ENCODE data around the gene CAMTA2.

DNA sequence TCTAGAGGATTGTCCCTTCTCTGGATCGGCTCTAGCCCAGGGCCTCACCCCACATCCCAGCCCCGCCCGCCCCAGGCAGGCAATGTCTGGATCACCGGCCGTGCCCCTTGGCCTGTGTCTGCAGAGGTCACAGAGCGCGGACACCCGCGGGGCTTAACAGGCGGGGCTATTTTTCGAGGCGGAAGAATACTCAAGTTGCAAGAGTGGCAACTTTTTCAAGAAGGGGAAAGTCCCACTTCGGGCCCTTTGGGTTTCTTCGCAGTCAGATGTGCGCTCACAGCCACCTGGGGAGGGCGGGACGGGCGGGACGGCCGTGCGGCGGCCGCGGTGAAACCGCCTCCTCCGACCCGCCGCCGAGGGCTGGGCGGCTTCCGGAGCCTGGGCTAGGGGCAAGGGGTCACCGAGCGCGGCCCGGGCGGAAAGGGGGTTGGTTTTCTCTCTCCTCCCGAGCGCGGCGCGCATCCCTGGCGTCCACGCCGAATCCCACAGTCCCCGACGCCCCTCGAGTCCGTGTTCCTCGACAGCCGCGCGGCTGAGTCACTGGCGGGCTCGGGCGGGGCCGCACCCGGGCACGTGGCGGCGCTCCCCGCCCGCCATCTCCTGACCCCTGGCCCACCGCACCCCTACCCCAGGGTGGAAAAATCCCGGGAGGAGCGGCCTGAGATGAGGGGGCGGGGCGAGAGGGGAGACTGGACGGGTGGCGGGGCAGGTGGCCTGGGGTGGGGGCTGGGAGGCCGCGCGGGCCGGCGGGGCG, 38.0 kb downstream of the CAMTA2 start:
- TF ChIP-seq, protein P1, sequence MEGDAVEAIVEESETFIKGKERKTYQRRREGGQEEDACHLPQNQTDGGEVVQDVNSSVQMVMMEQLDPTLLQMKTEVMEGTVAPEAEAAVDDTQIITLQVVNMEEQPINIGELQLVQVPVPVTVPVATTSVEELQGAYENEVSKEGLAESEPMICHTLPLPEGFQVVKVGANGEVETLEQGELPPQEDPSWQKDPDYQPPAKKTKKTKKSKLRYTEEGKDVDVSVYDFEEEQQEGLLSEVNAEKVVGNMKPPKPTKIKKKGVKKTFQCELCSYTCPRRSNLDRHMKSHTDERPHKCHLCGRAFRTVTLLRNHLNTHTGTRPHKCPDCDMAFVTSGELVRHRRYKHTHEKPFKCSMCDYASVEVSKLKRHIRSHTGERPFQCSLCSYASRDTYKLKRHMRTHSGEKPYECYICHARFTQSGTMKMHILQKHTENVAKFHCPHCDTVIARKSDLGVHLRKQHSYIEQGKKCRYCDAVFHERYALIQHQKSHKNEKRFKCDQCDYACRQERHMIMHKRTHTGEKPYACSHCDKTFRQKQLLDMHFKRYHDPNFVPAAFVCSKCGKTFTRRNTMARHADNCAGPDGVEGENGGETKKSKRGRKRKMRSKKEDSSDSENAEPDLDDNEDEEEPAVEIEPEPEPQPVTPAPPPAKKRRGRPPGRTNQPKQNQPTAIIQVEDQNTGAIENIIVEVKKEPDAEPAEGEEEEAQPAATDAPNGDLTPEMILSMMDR (conservative IDR thresholded peaks at IDR 0.05; ENCODE audit: low read depth in 2 of 2): no peak
- TF ChIP-seq JUNB (IDR thresholded peaks at IDR 0.05; ENCODE audit: unreplicated experiment): no peak
- TF ChIP-seq, protein P2, sequence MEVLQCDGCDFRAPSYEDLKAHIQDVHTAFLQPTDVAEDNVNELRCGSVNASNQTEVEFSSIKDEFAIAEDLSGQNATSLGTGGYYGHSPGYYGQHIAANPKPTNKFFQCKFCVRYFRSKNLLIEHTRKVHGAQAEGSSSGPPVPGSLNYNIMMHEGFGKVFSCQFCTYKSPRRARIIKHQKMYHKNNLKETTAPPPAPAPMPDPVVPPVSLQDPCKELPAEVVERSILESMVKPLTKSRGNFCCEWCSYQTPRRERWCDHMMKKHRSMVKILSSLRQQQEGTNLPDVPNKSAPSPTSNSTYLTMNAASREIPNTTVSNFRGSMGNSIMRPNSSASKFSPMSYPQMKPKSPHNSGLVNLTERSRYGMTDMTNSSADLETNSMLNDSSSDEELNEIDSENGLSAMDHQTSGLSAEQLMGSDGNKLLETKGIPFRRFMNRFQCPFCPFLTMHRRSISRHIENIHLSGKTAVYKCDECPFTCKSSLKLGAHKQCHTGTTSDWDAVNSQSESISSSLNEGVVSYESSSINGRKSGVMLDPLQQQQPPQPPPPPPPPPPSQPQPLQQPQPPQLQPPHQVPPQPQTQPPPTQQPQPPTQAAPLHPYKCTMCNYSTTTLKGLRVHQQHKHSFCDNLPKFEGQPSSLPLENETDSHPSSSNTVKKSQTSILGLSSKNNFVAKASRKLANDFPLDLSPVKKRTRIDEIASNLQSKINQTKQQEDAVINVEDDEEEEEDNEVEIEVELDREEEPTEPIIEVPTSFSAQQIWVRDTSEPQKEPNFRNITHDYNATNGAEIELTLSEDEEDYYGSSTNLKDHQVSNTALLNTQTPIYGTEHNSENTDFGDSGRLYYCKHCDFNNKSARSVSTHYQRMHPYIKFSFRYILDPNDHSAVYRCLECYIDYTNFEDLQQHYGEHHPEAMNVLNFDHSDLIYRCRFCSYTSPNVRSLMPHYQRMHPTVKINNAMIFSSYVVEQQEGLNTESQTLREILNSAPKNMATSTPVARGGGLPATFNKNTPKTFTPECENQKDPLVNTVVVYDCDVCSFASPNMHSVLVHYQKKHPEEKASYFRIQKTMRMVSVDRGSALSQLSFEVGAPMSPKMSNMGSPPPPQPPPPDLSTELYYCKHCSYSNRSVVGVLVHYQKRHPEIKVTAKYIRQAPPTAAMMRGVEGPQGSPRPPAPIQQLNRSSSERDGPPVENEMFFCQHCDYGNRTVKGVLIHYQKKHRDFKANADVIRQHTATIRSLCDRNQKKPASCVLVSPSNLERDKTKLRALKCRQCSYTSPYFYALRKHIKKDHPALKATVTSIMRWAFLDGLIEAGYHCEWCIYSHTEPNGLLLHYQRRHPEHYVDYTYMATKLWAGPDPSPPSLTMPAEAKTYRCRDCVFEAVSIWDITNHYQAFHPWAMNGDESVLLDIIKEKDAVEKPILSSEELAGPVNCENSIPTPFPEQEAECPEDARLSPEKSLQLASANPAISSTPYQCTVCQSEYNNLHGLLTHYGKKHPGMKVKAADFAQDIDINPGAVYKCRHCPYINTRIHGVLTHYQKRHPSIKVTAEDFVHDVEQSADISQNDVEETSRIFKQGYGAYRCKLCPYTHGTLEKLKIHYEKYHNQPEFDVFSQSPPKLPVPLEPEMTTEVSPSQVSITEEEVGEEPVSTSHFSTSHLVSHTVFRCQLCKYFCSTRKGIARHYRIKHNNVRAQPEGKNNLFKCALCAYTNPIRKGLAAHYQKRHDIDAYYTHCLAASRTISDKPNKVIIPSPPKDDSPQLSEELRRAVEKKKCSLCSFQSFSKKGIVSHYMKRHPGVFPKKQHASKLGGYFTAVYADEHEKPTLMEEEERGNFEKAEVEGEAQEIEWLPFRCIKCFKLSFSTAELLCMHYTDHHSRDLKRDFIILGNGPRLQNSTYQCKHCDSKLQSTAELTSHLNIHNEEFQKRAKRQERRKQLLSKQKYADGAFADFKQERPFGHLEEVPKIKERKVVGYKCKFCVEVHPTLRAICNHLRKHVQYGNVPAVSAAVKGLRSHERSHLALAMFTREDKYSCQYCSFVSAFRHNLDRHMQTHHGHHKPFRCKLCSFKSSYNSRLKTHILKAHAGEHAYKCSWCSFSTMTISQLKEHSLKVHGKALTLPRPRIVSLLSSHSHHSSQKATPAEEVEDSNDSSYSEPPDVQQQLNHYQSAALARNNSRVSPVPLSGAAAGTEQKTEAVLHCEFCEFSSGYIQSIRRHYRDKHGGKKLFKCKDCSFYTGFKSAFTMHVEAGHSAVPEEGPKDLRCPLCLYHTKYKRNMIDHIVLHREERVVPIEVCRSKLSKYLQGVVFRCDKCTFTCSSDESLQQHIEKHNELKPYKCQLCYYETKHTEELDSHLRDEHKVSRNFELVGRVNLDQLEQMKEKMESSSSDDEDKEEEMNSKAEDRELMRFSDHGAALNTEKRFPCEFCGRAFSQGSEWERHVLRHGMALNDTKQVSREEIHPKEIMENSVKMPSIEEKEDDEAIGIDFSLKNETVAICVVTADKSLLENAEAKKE (CRISPR knock-in tag; IDR thresholded peaks at IDR 0.05): no peak
- TF ChIP-seq EZH2 (IDR thresholded peaks at IDR 0.05; ENCODE audit: low read depth, unreplicated experiment): no peak
- no peak for TF ChIP-seq POLR2AphosphoS5 (IDR thresholded peaks at IDR 0.05; ENCODE audit: low read depth)
- no peak for TF ChIP-seq REST (IDR thresholded peaks at IDR 0.05; ENCODE audit: unreplicated experiment)
- TF ChIP-seq CREB1 (CRISPR knock-in tag; IDR thresholded peaks at IDR 0.05; ENCODE audit: low read depth): no peak

Measured in GM23338 (cell line).